ENCODE results near the gene ABCC8. TPM values are rescaled to one million over a fixed set of nuclear protein-coding genes. Genes with fewer than 3 reads are reported as not detected.

Gene ABCC8
- total RNA-seq, 1 donor from 2014 or later = not detected

DNA sequence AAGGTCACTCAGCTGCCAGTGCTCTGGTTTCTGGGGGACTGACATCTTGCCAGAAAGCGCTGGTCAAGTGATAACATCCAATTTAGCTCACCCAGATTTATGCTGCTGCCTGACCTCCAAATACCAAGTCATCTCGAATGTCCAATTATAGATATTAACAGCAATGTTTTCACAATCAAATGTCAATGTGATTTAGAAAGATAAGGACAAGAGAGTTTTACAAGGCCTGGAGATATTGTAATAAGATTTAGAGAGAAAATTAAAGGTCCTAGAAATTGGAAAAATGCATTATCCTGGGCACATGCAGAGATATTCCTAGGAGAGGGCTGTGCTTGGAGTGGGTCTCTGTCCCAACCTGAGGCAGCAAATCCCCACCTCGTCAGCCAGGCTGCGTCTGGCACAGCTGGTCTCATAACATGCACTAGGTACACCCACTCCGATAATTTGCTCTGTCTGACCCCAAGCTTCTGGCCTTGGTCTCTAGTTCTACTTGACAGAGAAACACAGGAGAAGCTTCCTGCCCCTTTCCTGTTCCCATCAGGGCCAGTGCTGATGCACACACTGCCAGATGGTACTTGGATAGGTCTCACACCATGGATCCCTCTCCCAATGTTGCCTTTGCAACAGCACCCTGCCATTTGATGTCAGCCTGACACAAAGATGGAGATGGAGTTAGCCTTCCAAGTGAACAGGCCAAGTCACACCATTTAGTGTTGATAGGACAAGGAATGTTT is 39.0 kb upstream of the ABCC8 start:
- Mint-ChIP-seq H3K4me3 (ENCODE audit: unreplicated experiment) (no peak overlapping the region), H3K27me3 (ENCODE audit: low read depth) (peaks cover 26% of the 10 kb centered on the region), H3K9me3 (ENCODE audit: low read depth) (no peaks in the 10 kb centered on the region), H3K36me3 (ENCODE audit: low read depth) (no peaks in the 10 kb centered on the region), H3K4me1 (ENCODE audit: low read depth) (no peaks in the 10 kb centered on the region), H3K27ac (ENCODE audit: unreplicated experiment) (no peak overlapping the region)
- DNase-seq (ENCODE audit: low spot score) = no peak
- TF ChIP-seq, protein P1, sequence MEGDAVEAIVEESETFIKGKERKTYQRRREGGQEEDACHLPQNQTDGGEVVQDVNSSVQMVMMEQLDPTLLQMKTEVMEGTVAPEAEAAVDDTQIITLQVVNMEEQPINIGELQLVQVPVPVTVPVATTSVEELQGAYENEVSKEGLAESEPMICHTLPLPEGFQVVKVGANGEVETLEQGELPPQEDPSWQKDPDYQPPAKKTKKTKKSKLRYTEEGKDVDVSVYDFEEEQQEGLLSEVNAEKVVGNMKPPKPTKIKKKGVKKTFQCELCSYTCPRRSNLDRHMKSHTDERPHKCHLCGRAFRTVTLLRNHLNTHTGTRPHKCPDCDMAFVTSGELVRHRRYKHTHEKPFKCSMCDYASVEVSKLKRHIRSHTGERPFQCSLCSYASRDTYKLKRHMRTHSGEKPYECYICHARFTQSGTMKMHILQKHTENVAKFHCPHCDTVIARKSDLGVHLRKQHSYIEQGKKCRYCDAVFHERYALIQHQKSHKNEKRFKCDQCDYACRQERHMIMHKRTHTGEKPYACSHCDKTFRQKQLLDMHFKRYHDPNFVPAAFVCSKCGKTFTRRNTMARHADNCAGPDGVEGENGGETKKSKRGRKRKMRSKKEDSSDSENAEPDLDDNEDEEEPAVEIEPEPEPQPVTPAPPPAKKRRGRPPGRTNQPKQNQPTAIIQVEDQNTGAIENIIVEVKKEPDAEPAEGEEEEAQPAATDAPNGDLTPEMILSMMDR (IDR thresholded peaks at IDR 0.05) = no peak

DNA sequence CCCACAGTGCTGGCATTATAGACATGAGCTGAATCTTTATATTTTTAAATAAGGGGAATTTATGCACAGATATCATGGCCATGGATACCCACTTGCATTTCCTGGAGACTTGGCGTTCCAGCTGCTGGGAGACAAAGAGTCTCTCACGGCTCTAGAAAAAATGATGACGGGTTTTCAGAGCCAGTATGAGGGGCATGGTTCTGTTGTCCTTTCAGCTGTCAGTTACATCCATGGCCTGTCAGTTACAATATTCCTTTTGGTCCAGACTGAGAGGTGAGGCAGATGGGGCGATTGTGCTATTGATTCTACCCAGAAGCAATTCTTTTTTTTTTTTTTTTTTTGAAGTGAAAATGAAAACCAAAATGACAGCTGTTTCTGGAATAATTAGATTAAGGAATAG is 37.8 kb upstream of the ABCC8 start:
- H3K36me3 Mint-ChIP-seq (ENCODE audit: low read depth) = no peaks in the 10 kb centered on the region
- H3K27me3 Mint-ChIP-seq (ENCODE audit: low read depth) = peaks cover 28% of the 10 kb centered on the region
- TF ChIP-seq, protein P1 (IDR thresholded peaks at IDR 0.05) = no peak
- no peak overlapping the region for H3K4me3 Mint-ChIP-seq (ENCODE audit: unreplicated experiment)
- H3K9me3 Mint-ChIP-seq (ENCODE audit: low read depth) = no peaks in the 10 kb centered on the region
- H3K27ac Mint-ChIP-seq (ENCODE audit: unreplicated experiment) = no peak overlapping the region
- no peaks in the 10 kb centered on the region for H3K4me1 Mint-ChIP-seq (ENCODE audit: low read depth)
- no peak for DNase-seq (ENCODE audit: low spot score)

DNA sequence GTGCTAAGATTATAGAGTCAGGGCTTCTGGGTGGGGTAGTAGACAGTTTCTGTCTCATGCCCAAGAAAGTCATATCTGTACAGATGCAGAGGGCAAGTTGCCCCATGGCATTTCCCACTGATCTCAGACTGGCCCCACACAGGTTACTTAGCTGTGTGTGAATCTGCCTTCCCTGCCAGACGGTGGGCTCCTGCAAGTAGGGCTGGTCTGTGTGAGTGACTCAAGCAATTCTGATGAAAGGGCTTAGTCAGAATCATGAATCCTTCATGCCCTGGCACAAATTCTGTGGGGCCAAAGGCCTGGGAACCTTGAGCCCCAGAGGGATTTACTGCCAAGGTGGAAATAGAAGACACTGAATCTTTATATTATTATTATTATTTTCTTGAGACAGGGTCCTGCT is 37.2 kb upstream of the ABCC8 start:
- Mint-ChIP-seq H3K4me1 (ENCODE audit: low read depth) (peaks cover 4% of the 10 kb centered on the region), H3K36me3 (ENCODE audit: low read depth) (no peaks in the 10 kb centered on the region), H3K9me3 (ENCODE audit: low read depth) (no peaks in the 10 kb centered on the region), H3K4me3 (ENCODE audit: unreplicated experiment) (no peak overlapping the region), H3K27ac (ENCODE audit: unreplicated experiment) (no peak overlapping the region), H3K27me3 (ENCODE audit: low read depth) (peaks cover 30% of the 10 kb centered on the region)
- TF ChIP-seq, protein P1 (IDR thresholded peaks at IDR 0.05) = no peak
- DNase-seq (ENCODE audit: low spot score) = no peak

DNA sequence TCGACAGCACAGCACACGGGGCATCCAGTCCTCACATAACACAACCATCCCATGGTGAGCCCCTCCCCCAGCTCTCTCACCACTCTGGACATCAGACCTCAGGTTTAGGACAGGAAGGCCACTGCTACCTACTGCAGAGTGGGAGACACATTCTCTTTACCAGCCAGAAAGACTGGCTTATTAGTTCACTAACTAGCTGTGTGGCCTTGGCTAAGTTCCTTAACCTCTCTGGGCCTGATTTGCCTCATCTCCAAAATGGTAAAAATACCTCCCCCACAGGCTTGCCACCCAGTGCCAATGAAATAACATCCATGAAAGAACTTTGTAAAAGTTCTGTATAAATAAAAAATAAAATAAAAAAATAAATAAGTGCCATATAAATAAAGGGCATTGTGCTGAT is 35.5 kb upstream of the ABCC8 start:
- peaks cover 12% of the 10 kb centered on the region for H3K4me1 Mint-ChIP-seq (ENCODE audit: low read depth)
- H3K9me3 Mint-ChIP-seq (ENCODE audit: low read depth) = no peaks in the 10 kb centered on the region
- DNase-seq (ENCODE audit: low spot score) = no peak
- TF ChIP-seq, protein P1 (IDR thresholded peaks at IDR 0.05) = no peak
- no peak overlapping the region for H3K4me3 Mint-ChIP-seq (ENCODE audit: unreplicated experiment)
- no peak overlapping the region for H3K27ac Mint-ChIP-seq (ENCODE audit: unreplicated experiment)
- H3K27me3 Mint-ChIP-seq (ENCODE audit: low read depth) = peaks cover 27% of the 10 kb centered on the region
- no peaks in the 10 kb centered on the region for H3K36me3 Mint-ChIP-seq (ENCODE audit: low read depth)

- DNase-seq (ENCODE audit: low spot score) = no peak
- no peak overlapping the region for H3K4me3 Mint-ChIP-seq (ENCODE audit: unreplicated experiment)
- no peaks in the 10 kb centered on the region for H3K9me3 Mint-ChIP-seq (ENCODE audit: low read depth)
- no peak overlapping the region for H3K27ac Mint-ChIP-seq (ENCODE audit: unreplicated experiment)
- TF ChIP-seq, protein P1 (IDR thresholded peaks at IDR 0.05) = no peak
- H3K27me3 Mint-ChIP-seq (ENCODE audit: low read depth) = peaks cover 28% of the 10 kb centered on the region
- no peaks in the 10 kb centered on the region for H3K36me3 Mint-ChIP-seq (ENCODE audit: low read depth)
- H3K4me1 Mint-ChIP-seq (ENCODE audit: low read depth) = peaks cover 12% of the 10 kb centered on the region
These were observed 34.9 kb upstream of the ABCC8 start for GRCh38 chr11:17511571-17511970.
